NCI-H774 (cell line): ENCODE measurements around the gene SMIM12.
A peak's percentile ranks its signal among the peaks of the same experiment; 100 is the strongest.

Experiments
- DNase-seq: peaks from one replicate; lab custom pipeline; 2025; lab: John Stamatoyannopoulos, UW

Gene SMIM12

GRCh38 chr1:34859446-34860200 lies at the start of gene SMIM12:
SMIM12 (minus strand) TSS chr1:34859749; CDS start chr1:34855977, 3,772 bp downstream.
- DNase-seq, result peak; percentile 98

DNA sequence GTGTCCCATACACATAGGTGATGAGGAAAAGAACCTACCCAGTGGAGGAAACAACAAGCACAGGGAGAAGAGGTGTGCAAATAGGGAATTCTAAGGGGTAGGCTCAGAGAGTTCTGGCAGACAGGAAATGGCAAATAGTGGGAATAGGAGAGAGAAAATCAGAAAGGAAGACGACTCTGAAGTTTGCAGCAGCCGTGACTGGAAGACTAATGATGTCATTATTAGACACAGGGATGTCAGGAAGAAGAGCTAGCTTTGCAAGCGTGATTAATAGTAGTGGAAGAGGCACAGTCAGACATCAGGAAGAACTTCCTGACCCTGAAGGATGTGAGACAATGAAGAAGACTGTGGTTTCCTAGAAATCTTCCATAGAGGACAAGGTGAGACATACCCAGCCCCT lies 48.8 kb upstream of the SMIM12 start:
- DNase-seq, result no peak

DNA sequence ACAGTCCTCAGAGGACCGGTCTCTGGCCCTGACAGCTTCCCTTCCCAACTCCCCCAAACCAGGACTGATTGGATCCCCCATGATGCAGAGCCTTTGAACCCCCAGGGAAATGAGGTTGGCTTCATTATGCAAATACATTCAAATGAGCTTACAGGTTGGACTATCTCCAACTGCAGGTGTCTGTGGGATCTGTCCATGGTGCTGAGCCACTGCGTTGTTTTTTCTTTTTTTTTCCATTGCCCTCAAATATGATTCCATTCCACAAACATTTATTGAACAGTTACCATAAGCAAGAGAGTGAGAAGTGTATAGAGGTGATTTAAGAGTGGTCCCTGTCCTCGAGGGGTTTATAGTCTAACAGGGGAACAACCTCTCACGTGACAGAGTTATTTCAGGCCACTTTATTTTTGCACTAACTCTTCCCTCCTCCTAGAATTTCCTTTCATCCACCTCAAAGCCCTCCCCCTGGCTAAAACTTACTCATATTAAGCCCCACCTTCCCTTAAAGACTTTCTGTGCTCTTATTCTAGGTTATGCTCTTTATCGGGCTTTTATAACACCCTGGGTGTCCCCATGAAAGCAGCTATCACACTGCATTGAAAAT lies 48.0 kb upstream of the SMIM12 start:
- no peak for DNase-seq

- DNase-seq, result no peak
These were observed 47.2 kb upstream of the SMIM12 start for GRCh38 chr1:34906756-34907155.

DNA sequence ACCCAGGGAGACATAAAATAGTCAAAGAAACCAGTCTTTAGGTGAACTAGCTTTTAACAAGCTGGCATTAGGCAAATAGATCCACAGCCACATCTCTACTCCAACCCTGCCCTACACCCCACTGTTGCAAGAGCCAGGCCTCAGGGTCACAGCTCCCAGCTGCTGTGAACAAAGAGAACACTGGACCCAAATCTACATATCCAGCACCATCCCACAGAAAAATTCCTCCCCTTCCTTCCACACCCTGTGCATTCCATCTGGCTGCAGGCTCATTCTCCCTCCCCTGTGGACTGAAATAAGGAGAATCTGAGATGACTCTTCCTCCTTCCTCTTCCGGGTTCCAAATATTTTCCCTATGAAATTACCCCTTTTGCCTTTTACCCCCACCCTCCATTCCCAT lies 46.7 kb upstream of the SMIM12 start:
- DNase-seq, result no peak

- no peak for DNase-seq
These were observed 45.5 kb upstream of the SMIM12 start for GRCh38 chr1:34905098-34905459.

DNA sequence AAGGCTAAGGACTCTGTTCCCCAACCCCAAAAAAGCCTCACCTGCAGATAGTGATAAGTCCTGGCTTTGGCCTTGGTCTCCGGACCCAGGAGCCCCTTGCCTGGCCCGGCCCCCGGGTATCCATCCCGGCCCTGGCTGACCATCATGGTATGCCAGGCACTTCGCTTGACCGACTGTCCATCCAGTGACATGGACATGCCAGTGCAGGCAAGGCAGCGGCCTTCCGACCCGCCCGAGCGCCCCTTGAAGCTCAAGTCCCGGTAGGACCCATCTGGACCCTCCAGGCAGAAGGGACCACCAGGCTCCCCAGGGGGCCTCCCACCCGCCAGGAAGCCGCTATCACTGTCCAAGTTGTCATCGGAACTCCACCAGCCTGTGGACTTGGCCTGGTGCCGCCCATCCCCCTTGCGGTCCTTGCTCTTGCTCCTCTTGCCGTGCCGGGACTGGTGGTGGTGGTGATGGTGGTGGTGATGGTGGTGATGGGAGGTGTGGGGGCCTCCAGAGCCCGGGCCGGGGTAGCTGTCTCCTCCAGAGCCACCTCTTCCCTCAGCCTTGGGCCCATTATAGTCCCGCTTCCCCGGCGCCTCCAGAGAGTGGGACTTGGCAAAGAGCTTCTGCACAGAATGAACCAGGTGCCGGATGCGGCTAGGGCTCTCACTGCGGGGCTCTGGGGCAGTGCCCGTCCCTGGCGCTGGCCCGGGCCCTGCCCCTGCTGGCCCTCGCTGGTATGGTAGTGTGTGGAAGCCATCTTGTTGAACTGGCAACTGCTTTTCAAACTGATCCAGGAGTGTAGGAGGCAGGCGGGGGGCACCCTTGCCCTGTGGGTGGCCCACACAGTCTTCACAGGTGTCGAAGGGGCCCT lies 44.9 kb upstream of the SMIM12 start:
- no peak for DNase-seq

- DNase-seq, result no peak
These were observed 42.4 kb upstream of the SMIM12 start for GRCh38 chr1:34901919-34902318.

GRCh38 chr1:34900775-34901502 lies 41.4 kb upstream of the SMIM12 start:
- DNase-seq, result no peak

- DNase-seq, result no peak
These were observed 40.4 kb upstream of the SMIM12 start for GRCh38 chr1:34899906-34900305.

- DNase-seq, result no peak
These were observed 39.9 kb upstream of the SMIM12 start for GRCh38 chr1:34899471-34899870.

GRCh38 chr1:34898330-34898761 lies 38.8 kb upstream of the SMIM12 start:
- no peak for DNase-seq

GRCh38 chr1:34896612-34897011 lies 37.1 kb upstream of the SMIM12 start:
- DNase-seq, result no peak

GRCh38 chr1:34889705-34890104 lies 30.2 kb upstream of the SMIM12 start:
- DNase-seq, result no peak

DNA sequence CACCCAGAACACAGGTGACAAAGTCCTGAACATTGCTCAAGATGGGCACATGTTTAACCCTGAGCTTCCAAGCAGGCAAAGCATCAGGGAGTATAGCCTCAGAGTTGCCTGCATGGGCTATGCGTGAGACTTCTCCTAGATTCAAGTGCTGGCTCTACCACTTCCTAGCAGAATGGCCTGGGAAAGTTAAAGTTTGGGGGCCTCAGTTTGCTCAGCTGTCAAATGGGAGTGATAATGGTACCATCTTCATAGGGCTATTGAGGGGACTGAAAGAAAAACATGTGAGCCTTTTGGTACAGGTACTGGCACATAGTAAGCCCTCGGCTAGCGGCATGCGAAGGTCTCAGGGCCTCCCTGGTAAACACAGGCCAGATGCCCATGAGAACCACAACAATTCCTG lies 28.0 kb upstream of the SMIM12 start:
- DNase-seq, result no peak

- peak; percentile 68 for DNase-seq
These were observed 26.1 kb upstream of the SMIM12 start for GRCh38 chr1:34885405-34886247.

- DNase-seq, result peak; percentile 21
These were observed 25.4 kb upstream of the SMIM12 start for GRCh38 chr1:34884961-34885360.

GRCh38 chr1:34884536-34884935 lies 25.0 kb upstream of the SMIM12 start:
- no peak for DNase-seq

DNA sequence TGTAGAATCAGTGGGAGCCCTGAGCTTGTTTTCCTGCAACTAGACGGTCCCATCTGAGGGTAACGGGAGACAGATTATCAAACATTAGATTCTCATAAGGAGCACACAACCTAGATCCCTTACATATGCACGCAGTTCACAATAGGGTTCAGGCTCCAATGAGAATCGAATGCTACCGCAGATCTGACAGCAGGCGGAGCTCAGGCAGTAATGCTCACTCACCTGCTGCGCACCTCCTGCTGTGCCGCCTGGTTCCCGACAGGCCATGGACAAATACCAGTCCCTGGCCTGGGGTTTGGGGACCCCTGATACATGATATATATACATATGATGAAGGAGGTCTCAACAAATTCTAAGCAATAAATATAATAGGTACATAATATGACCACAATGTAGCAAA lies 19.7 kb upstream of the SMIM12 start:
- DNase-seq, result no peak

DNA sequence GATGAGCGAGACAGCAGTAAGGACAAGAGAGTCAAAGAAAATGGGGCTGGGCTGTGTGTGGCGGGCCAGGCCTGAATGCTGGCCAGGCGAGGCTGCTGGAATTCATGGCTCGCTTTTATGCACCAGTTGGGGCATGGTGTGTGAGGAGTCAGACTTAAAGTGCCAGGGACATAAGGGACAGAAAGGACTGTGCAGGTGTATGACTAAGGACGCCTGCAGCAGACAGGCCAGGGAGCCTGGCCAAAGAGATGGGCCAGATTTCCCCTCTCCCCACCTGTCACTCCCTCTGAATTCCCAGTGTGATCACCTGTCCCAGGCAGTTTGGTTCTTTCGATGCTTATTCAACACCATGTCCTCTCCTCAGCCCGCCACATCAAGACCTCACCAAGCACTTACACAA lies 16.9 kb upstream of the SMIM12 start:
- no peak for DNase-seq

GRCh38 chr1:34874296-34874952 lies 14.9 kb upstream of the SMIM12 start:
- DNase-seq, result no peak
